DOHH2 (cell line): Measurements from ENCODE around the gene ADTRP.

Experiments used
- H3F3A ChIP-seq: fragments of 200-600 bp; sonication (generic), shearing (Covaris generic); 2 replicates; pipeline ENCODE4 v1.6.0; 2016; ENCODE audit warnings: antibody characterized with exemption, mild to moderate bottlenecking; ENCODE audit not compliant: control insufficient read depth, insufficient read depth
- H3K27ac ChIP-seq: fragments of 200-600 bp; sonication (generic); 2 replicates; pipeline ENCODE4 v1.5.1; 2014; ENCODE audit warnings: low read depth, mild to moderate bottlenecking, low read length, moderate library complexity
- H3K27me3 ChIP-seq: fragments of 200-600 bp; sonication (generic); 2 replicates; pipeline ENCODE4 v1.6.1; 2014; ENCODE audit warnings: mild to moderate bottlenecking, low read length, mixed read lengths; ENCODE audit not compliant: control insufficient read depth
- H3K36me3 ChIP-seq: fragments of 200-600 bp; sonication (generic); 2 replicates; pipeline ENCODE4 v1.6.1; 2014; ENCODE audit warnings: mild to moderate bottlenecking, low read length, moderate library complexity, mixed read lengths; ENCODE audit not compliant: control insufficient read depth
- H3K4me1 ChIP-seq: fragments of 200-600 bp; sonication (generic); 2 replicates; pipeline ENCODE4 v1.6.1; 2014; ENCODE audit warnings: mild to moderate bottlenecking, low read length, mixed read lengths; ENCODE audit not compliant: control insufficient read depth
- H3K4me2 ChIP-seq: fragments of 200-600 bp; sonication (generic); 2 replicates; pipeline ENCODE4 v1.6.0; 2014; ENCODE audit warnings: mild to moderate bottlenecking, low read length, moderate library complexity
- H3K4me3 ChIP-seq: fragments of 200-600 bp; sonication (generic); 2 replicates; pipeline ENCODE4 v1.5.1; 2014; ENCODE audit warnings: mild to moderate bottlenecking, low read length, mixed read lengths
- H3K79me2 ChIP-seq: fragments of 200-600 bp; sonication (generic); 2 replicates; pipeline ENCODE4 v1.6.1; 2014; ENCODE audit warnings: mild to moderate bottlenecking, low read length, mixed read lengths; ENCODE audit not compliant: control insufficient read depth
- H3K9me2 ChIP-seq: fragments of 200-600 bp; sonication (generic); replicated peaks from 2 replicates; pipeline ENCODE4 v1.6.1; 2014; ENCODE audit warnings: mild to moderate bottlenecking, low read length, mixed read lengths; ENCODE audit not compliant: control insufficient read depth
- H3K9me3 ChIP-seq: fragments of 200-600 bp; sonication (generic); 2 replicates; pipeline ENCODE4 v1.6.1; 2014; ENCODE audit warnings: antibody characterized with exemption, low read length, mixed read lengths; ENCODE audit not compliant: control insufficient read depth, insufficient read depth
- H4K20me1 ChIP-seq: fragments of 200-600 bp; sonication (generic); 2 replicates; pipeline ENCODE4 v1.6.0; 2014; ENCODE audit warnings: low read depth, mild to moderate bottlenecking, antibody characterized with exemption, low read length, moderate library complexity; ENCODE audit not compliant: control insufficient read depth, insufficient read depth
- CTCF ChIP-seq: fragments of 200-600 bp; sonication (generic); IDR thresholded peaks from one replicate; pipeline ENCODE4 v1.5.1; 2014; ENCODE audit warnings: antibody characterized with exemption, mild to moderate bottlenecking, low read depth, low read length; ENCODE audit not compliant: poor library complexity, severe bottlenecking
- EZH2phosphoT487 ChIP-seq: fragments of 200-600 bp; sonication (generic); IDR thresholded peaks from 2 replicates; pipeline ENCODE4 v1.6.1; 2017; ENCODE audit warnings: borderline replicate concordance, mild to moderate bottlenecking, antibody characterized with exemption, low read length, moderate library complexity, mixed read lengths

Gene ADTRP

DNA sequence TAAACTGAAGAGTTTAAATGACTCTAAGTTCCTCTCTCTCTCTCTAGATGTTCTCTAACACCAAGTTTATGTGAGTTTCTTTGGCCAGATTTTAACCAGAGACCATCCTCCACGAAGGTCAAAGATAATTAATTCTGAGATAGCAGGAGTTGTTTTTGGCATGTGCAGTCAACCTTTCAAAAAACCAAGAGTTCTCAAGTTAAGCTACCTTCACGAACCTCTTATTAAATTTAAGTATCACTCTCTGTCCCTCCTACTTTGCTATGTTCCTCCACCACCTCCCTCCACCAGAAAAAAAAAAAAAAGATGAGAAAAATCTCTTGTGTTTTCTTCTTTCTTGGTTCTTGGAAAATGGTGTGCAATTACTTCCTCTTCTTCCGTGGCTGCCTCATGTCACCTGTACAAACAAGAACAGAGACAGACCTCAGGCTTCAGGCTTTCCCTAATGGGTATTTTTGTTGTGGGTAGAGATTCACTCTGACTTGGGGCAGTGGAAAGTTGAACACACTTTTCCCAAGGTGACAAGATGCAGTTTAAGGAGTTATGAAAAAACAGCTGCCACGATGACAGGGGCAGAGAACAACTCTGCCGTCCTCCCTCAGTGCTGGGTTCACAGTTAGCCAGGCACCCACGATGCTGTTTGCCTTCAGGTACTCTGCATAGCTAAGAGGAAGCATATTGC, 64.3 kb downstream of the ADTRP start:
- Histone ChIP-seq H3K9me2 (no peaks in the 10 kb centered on the region), H4K20me1 (no peaks in the 10 kb centered on the region), H3K27me3 (peaks cover 5% of the 10 kb centered on the region), H3K79me2 (no peaks in the 10 kb centered on the region), H3K27ac (no peak overlapping the region), H3K4me1 (no peaks in the 10 kb centered on the region), H3K36me3 (no peaks in the 10 kb centered on the region), H3K4me3 (no peak overlapping the region), H3F3A (no peaks in the 10 kb centered on the region), H3K4me2 (no peak overlapping the region), H3K9me3 (no peaks in the 10 kb centered on the region)
- no peak for TF ChIP-seq EZH2phosphoT487
- no peak for TF ChIP-seq CTCF

DNA sequence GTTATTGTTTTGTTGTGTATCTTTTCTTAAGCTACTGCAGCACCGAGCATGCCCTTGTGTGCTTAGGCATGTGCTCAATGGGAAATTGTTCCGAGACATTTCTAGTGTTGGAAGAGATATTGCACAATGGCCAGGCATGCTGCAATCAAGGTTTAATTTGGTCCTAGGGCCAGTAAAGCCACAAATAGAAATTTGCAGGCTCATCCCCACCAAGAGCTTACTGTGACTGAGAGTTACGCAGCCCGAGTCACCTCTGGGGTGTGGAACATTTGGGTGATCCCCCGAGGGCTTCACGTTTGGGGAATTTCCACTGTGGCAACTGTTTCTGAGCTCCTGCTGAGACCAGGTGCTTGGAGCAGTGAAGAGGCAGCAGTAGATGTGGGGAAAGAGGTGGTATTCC, 65.8 kb downstream of the ADTRP start:
- H3K27me3 ChIP-seq, result peaks cover 5% of the 10 kb centered on the region
- no peaks in the 10 kb centered on the region for H4K20me1 ChIP-seq
- H3F3A ChIP-seq, result no peaks in the 10 kb centered on the region
- H3K79me2 ChIP-seq, result no peaks in the 10 kb centered on the region
- no peak for TF ChIP-seq CTCF
- no peak overlapping the region for H3K27ac ChIP-seq
- no peaks in the 10 kb centered on the region for H3K36me3 ChIP-seq
- no peaks in the 10 kb centered on the region for H3K9me2 ChIP-seq
- H3K4me3 ChIP-seq, result no peak overlapping the region
- no peaks in the 10 kb centered on the region for H3K4me1 ChIP-seq
- no peaks in the 10 kb centered on the region for H3K9me3 ChIP-seq
- H3K4me2 ChIP-seq, result no peak overlapping the region

GRCh38 chr6:11711984-11712711, 66.5 kb downstream of the ADTRP start:
- Histone ChIP-seq H3K4me3 (no peak overlapping the region), H3K9me3 (no peaks in the 10 kb centered on the region), H3K79me2 (no peaks in the 10 kb centered on the region), H3K36me3 (no peaks in the 10 kb centered on the region), H3K27ac (no peak overlapping the region), H3K9me2 (no peaks in the 10 kb centered on the region), H3K27me3 (peaks cover 5% of the 10 kb centered on the region), H3F3A (no peaks in the 10 kb centered on the region), H4K20me1 (no peaks in the 10 kb centered on the region), H3K4me2 (no peak overlapping the region), H3K4me1 (no peaks in the 10 kb centered on the region)
- TF ChIP-seq EZH2phosphoT487, result no peak
- no peak for TF ChIP-seq CTCF
